Measurements from ENCODE around the gene ZNF575.
A peak's percentile ranks its signal among the peaks of the same experiment; 100 is the strongest.

The ZNF575 gene

GRCh38 chr19:43519436-43520088 is 13.4 kb upstream of the ZNF575 start (continued):
- TF ChIP-seq KLF7 (tag by site-specific recombination; IDR thresholded peaks at IDR 0.05; ENCODE audit: borderline replicate concordance) (no peak), ZNF747 (tag by site-specific recombination; IDR thresholded peaks at IDR 0.05) (no peak), GLI2 (tag by site-specific recombination; IDR thresholded peaks at IDR 0.05; ENCODE audit: borderline replicate concordance, low read depth) (no peak), ZEB2 (tag by site-specific recombination; IDR thresholded peaks at IDR 0.05) (peak; percentile 12; the same call in 1 of the 2 replicates), ZNF391 (tag by site-specific recombination; IDR thresholded peaks at IDR 0.05; ENCODE audit: borderline replicate concordance, low read depth) (no peak), ZNF157 (tag by site-specific recombination; IDR thresholded peaks at IDR 0.05) (no peak), PRDM4 (tag by site-specific recombination; IDR thresholded peaks at IDR 0.05) (no peak), ZNF112 (tag by site-specific recombination; IDR thresholded peaks at IDR 0.05) (no peak), ELK4 (IDR thresholded peaks at IDR 0.05; ENCODE audit: borderline replicate concordance, low read depth, low read length) (no peak), ATF2 (tag by site-specific recombination; IDR thresholded peaks at IDR 0.05; ENCODE audit: low read depth) (no peak), ZNF416 (tag by site-specific recombination; IDR thresholded peaks at IDR 0.05) (no peak), ZNF76 (tag by site-specific recombination; IDR thresholded peaks at IDR 0.05; ENCODE audit: borderline replicate concordance, low read depth) (no peak), ZBTB1 (tag by site-specific recombination; IDR thresholded peaks at IDR 0.05) (no peak), ZNF521 (tag by site-specific recombination; IDR thresholded peaks at IDR 0.05) (no peak), ZNF311 (tag by site-specific recombination; IDR thresholded peaks at IDR 0.05; ENCODE audit: borderline replicate concordance) (no peak), SETDB1 (IDR thresholded peaks at IDR 0.05; ENCODE audit: insufficient read length, low read length) (no peak), ZNF645 (tag by site-specific recombination; IDR thresholded peaks at IDR 0.05) (no peak), ZNF175 (tag by site-specific recombination; IDR thresholded peaks at IDR 0.05) (no peak), BCL11B (tag by site-specific recombination; IDR thresholded peaks at IDR 0.05; ENCODE audit: low read depth) (no peak), SCRT1 (tag by site-specific recombination; IDR thresholded peaks at IDR 0.05; ENCODE audit: borderline replicate concordance) (peak; percentile 87), ZNF571 (tag by site-specific recombination; IDR thresholded peaks at IDR 0.05) (no peak), ZNF292 (tag by site-specific recombination; IDR thresholded peaks at IDR 0.05; ENCODE audit: borderline replicate concordance, low read depth) (no peak), ZNF707 (tag by site-specific recombination; IDR thresholded peaks at IDR 0.05) (no peak), PBX3 (CRISPR knock-in tag; IDR thresholded peaks at IDR 0.05) (no peak), ZNF830 (tag by site-specific recombination; IDR thresholded peaks at IDR 0.05; ENCODE audit: low read depth) (no peak), ZNF148 (tag by site-specific recombination; IDR thresholded peaks at IDR 0.05; ENCODE audit: borderline replicate concordance) (no peak), ZNF146 (tag by site-specific recombination; IDR thresholded peaks at IDR 0.05) (no peak), ZNF169 (tag by site-specific recombination; IDR thresholded peaks at IDR 0.05) (no peak), ZNF785 (tag by site-specific recombination; IDR thresholded peaks at IDR 0.05) (no peak), MYNN (tag by site-specific recombination; IDR thresholded peaks at IDR 0.05; ENCODE audit: borderline replicate concordance) (no peak), ZNF214 (tag by site-specific recombination; IDR thresholded peaks at IDR 0.05; ENCODE audit: borderline replicate concordance) (no peak)

All from HEK293 (cell line).